GM13976 (cell line): ENCODE data around the gene PKIG.

ENCODE experiments used
- DNase-seq: peaks from one replicate; pipeline ENCODE4 v3.0.0; 2012; ENCODE audit warnings: low spot score
- CTCF ChIP-seq: IDR thresholded peaks from 2 replicates; pipeline ENCODE4 v1.5.1; 2012; ENCODE audit warnings: borderline replicate concordance, mild to moderate bottlenecking; ENCODE audit not compliant: insufficient read depth; ENCODE audit errors: extremely low read depth, missing control alignments, control extremely low read depth
- in situ Hi-C: fragments of 300-500 bp; cut with MboI; formaldehyde crosslinking; loops from one replicate; pipeline ENCODE4 v1.12.0; 2022; ENCODE audit warnings: low sequenced_read_pairs, mixed read lengths, inconsistent platforms; ENCODE audit not compliant: unreplicated experiment

PKIG gene

GRCh38 chr20:44625361-44625760, 43.0 kb downstream of the PKIG start:
- in situ Hi-C loops, result no loop called here
- no peak for TF ChIP-seq CTCF
- no peak for DNase-seq

- no peak for TF ChIP-seq CTCF
- DNase-seq, result no peak
- in situ Hi-C loops, result no loop called here
Observed at GRCh38 chr20:44626278-44626677, 43.9 kb downstream of the PKIG start.

GRCh38 chr20:44627364-44628010, 45.1 kb downstream of the PKIG start:
- in situ Hi-C loops, result no loop called here
- TF ChIP-seq CTCF, result no peak
- no peak for DNase-seq

GRCh38 chr20:44629017-44629385, 46.6 kb downstream of the PKIG start:
- no peak for TF ChIP-seq CTCF
- no peak for DNase-seq
- in situ Hi-C loops, result no loop called here

GRCh38 chr20:44629542-44629941, 47.2 kb downstream of the PKIG start:
- DNase-seq, result no peak
- TF ChIP-seq CTCF, result no peak
- in situ Hi-C loops, result no loop called here

- no peak for TF ChIP-seq CTCF
- no peak for DNase-seq
- in situ Hi-C loops, result no loop called here
Observed at GRCh38 chr20:44630297-44630696, 47.9 kb downstream of the PKIG start.

GRCh38 chr20:44632103-44632752, 49.8 kb downstream of the PKIG start:
- in situ Hi-C loops, result no loop called here
- DNase-seq, result no peak
- TF ChIP-seq CTCF, result no peak
